Lower leg skin (tissue), 4 donors: ENCODE results near the gene AMN. TPM values are rescaled to one million over a fixed set of nuclear protein-coding genes. Genes with fewer than 3 reads are reported as not detected.

ENCODE experiments used
- DNase-seq, 2 donors: peaks; one replicate each; pipeline ENCODE4 v3.0.0-alpha.2; 2019; ENCODE audit warnings: low spot score in 2 of 2
- H3K4me3 ChIP-seq: fragments of 200-600 bp; sonication (generic); 2 replicates; pipeline ENCODE4 v1.5.1; 2017; ENCODE audit warnings: mild to moderate bottlenecking, low read depth; ENCODE audit not compliant: poor library complexity, severe bottlenecking
- CTCF ChIP-seq, 3 donors: fragments of 450-650 bp; IDR thresholded peaks; one replicate each; pipeline ENCODE4 v1.5.1; 2016; ENCODE audit warnings: antibody characterized with exemption in 3 of 3, mild to moderate bottlenecking in 3 of 3, moderate library complexity in 2 of 3
- POLR2A ChIP-seq, 2 donors: fragments of 450-650 bp; IDR thresholded peaks; one replicate each; pipeline ENCODE4 v1.6.1; 2016 to 2017; ENCODE audit warnings: antibody characterized with exemption in 2 of 2, mild to moderate bottlenecking in 1 of 2, moderate library complexity in 1 of 2
- WGBS, 2 donors: methylation state at CpG; one replicate each; pipeline ENCODE4 v1.1.5; 2018; 5-methylcytosine and 5-hydroxymethylcytosine counted together
- intact Hi-C: fragments of 100-400 bp; cut with DNase I; formaldehyde crosslinking; loops from one replicate; pipeline ENCODE4 v1.15.0; 2023; ENCODE audit warnings: low total_unique reads
- total RNA-seq, 4 donors: library from RNA; depleted of rRNA; stranded (reverse); fragments of >200 nt; gene quantifications; one replicate each; pipeline ENCODE4 v1.1.0, GENCODE V29; 2016

Gene AMN
- total RNA-seq, 4 donors from 2014 or later: 21.5 to 29.1 (median 24.1) TPM

- WGBS, 2 donors: 96 to 98% methylated on average over 18 of the region's 18 CpGs
- no peak for DNase-seq
- no peak for TF ChIP-seq CTCF (IDR thresholded peaks at IDR 0.05)
- no peak for TF ChIP-seq POLR2A (IDR thresholded peaks at IDR 0.05)
- H3K4me3 ChIP-seq: no peak overlapping the region
- intact Hi-C loops: no loop called here
These were observed 16.9 kb downstream of the AMN start for GRCh38 chr14:102939329-102939728.

- 82 to 85% methylated on average over 43 of the region's 43 CpGs for WGBS, 2 donors
- intact Hi-C loops: no loop called here
- H3K4me3 ChIP-seq: no peak overlapping the region
- TF ChIP-seq CTCF (IDR thresholded peaks at IDR 0.05) (no peak), POLR2A (IDR thresholded peaks at IDR 0.05) (no peak)
- peak in 1 of 2 donors; percentile 32 for DNase-seq
These were observed 17.5 kb downstream of the AMN start for GRCh38 chr14:102939820-102940561.

- intact Hi-C loops: no loop called here
- TF ChIP-seq POLR2A (IDR thresholded peaks at IDR 0.05) (no peak), CTCF (IDR thresholded peaks at IDR 0.05) (no peak)
- WGBS, 2 donors: 81 to 86% methylated on average over 17 to 19 of the region's 19 CpGs
- H3K4me3 ChIP-seq: no peak overlapping the region
- no peak for DNase-seq
These were observed 18.4 kb downstream of the AMN start for GRCh38 chr14:102940729-102941362.

GRCh38 chr14:102941419-102942011 lies 19.1 kb downstream of the AMN start:
- intact Hi-C loops: no loop called here
- DNase-seq: no peak
- 85% methylated on average over 10 of the region's 10 CpGs for WGBS, 2 donors
- H3K4me3 ChIP-seq: no peak overlapping the region
- TF ChIP-seq CTCF (IDR thresholded peaks at IDR 0.05): no peak
- no peak for TF ChIP-seq POLR2A (IDR thresholded peaks at IDR 0.05)

GRCh38 chr14:102942069-102942468 lies 19.6 kb downstream of the AMN start:
- no peak for DNase-seq
- no peak for TF ChIP-seq POLR2A (IDR thresholded peaks at IDR 0.05)
- H3K4me3 ChIP-seq: no peak overlapping the region

GRCh38 chr14:102943454-102943853 lies 21.0 kb downstream of the AMN start:
- TF ChIP-seq POLR2A (IDR thresholded peaks at IDR 0.05) (no peak), CTCF (IDR thresholded peaks at IDR 0.05) (no peak)
- DNase-seq: no peak
- intact Hi-C loops: no loop called here
- WGBS, 2 donors: 82 to 92% methylated on average over 16 of the region's 16 CpGs
- no peak overlapping the region for H3K4me3 ChIP-seq

More at GRCh38 chr14:102942069-102942468, 19.6 kb downstream of the AMN start:
- intact Hi-C loops: no loop called here
- WGBS, 2 donors: 80 to 95% methylated on average over 12 to 13 of the region's 13 CpGs
